Left lung (tissue), 10 donors: ENCODE results near the gene CLIP4. TPM values are rescaled to one million over a fixed set of nuclear protein-coding genes. Genes with fewer than 3 reads are reported as not detected.

ENCODE experiments used
- ATAC-seq: fragments of 200-7000 bp; cut with Tn5 transposase; one replicate; pipeline ENCODE4 v1.9.1; 2020; ENCODE audit warnings: moderate library complexity
- DNase-seq, 4 donors: peaks; one replicate each; pipeline ENCODE4 v3.0.0-alpha.2; 2013 to 2020
- H3K27ac ChIP-seq, 2 donors: fragments of 200-600 bp; sonication (generic) in 1 of 2; one replicate each; pipeline versions ENCODE4 v1.5.0 to v1.8.0; 2020 to 2021
- H3K27me3 ChIP-seq, 2 donors: fragments of 200-600 bp; sonication (generic) in 1 of 2; one replicate each; pipeline versions ENCODE4 v1.5.0 to v1.8.0; 2020 to 2021
- H3K36me3 ChIP-seq, 2 donors: fragments of 200-600 bp; sonication (generic) in 1 of 2; one replicate each; pipeline versions ENCODE4 v1.5.0 to v1.8.0; 2020 to 2021
- H3K4me1 ChIP-seq, 2 donors: fragments of 200-600 bp; one replicate each; pipeline ENCODE4 v1.8.0; 2021
- H3K4me3 ChIP-seq, 2 donors: fragments of 200-600 bp; sonication (generic) in 1 of 2; one replicate each; pipeline versions ENCODE4 v1.5.0 to v1.8.0; 2020 to 2021; ENCODE audit warnings: mild to moderate bottlenecking in 1 of 2
- H3K9me3 ChIP-seq, 2 donors: fragments of 200-600 bp; sonication (generic) in 1 of 2; one replicate each; pipeline versions ENCODE4 v1.5.0 to v1.8.0; 2020 to 2021
- intact Hi-C, 2 donors: fragments of 100-400 bp; cut with DNase I; formaldehyde crosslinking; loops; one replicate each; pipeline versions ENCODE4 v1.11.2 to v1.14.2; 2022
- polyA plus RNA-seq, 6 donors: library from polyadenylated mRNA; unstranded; fragments of 120-200 nt; gene quantifications; one replicate each; pipeline ENCODE4 v1.2.1, GENCODE V29; 2013; ENCODE audit not compliant: insufficient read length in 6 of 6
- total RNA-seq, 2 donors: library from RNA; stranded (reverse); fragmentation: NEBNext Ultra II Directional; extraction: Animal tissue kit (Norgen Biotek cat#: 25700); gene quantifications; one replicate each; pipeline ENCODE4 v1.2.1, GENCODE V29; 2021
- TF ChIP-seq, protein P1 (sequence below), 2 donors: fragments of 200-600 bp; sonication (generic) in 1 of 2; IDR thresholded peaks; one replicate each; pipeline versions ENCODE4 v1.5.0 to v1.8.0; 2021; ENCODE audit warnings: antibody characterized with exemption in 2 of 2
- donor health status: DM: no; HTN: yes; CAD: no.
- donor health status: DM: no; HTN: no; CAD: no.

CLIP4 gene
- total and polyA plus RNA-seq, 8 donors = 9.5 to 49.2 (median 12.5) TPM

DNA sequence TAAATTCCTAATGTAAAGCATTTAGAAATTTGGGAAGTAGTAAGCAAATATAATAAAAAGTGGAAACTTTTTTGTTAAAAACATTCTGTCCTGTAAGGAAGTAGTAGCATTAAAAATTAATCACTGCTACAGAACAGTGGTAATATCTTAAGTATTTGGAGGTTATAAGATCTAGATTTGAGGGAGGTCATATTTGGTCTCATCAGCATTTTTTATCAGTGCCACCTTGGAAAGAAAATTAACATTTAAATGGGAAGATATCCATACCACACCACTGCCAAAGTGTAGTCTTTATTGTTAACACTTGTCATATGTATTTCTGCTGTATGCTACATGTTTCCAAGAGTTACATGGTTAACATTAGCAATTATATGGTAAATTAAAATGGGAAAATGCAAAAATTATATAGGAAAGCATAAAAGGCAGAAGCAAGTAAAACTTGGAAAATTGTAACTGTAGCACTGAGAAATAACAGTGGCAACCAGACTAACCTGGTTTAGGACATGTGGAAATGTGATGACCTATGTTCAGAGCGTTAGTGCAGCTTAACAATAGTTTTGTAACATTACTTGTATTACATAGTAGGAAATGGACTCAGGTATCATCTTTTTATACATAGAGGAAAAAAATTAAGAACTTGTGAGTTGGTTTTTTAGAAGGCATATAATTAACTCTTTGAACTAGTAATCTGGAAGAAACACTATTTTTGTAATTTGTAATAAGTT is 47.2 kb downstream of the CLIP4 start:
- Histone ChIP-seq H3K27ac (no peak overlapping the region), H3K27me3 (no peaks in the 10 kb centered on the region), H3K36me3 (peaks cover 0 to 39% of the 10 kb centered on the region in 2 donors), H3K4me1 (no peaks in the 10 kb centered on the region), H3K4me3 (no peak overlapping the region), H3K9me3 (no peaks in the 10 kb centered on the region)
- ATAC-seq = no peak
- no peak for DNase-seq
- TF ChIP-seq, protein P1, sequence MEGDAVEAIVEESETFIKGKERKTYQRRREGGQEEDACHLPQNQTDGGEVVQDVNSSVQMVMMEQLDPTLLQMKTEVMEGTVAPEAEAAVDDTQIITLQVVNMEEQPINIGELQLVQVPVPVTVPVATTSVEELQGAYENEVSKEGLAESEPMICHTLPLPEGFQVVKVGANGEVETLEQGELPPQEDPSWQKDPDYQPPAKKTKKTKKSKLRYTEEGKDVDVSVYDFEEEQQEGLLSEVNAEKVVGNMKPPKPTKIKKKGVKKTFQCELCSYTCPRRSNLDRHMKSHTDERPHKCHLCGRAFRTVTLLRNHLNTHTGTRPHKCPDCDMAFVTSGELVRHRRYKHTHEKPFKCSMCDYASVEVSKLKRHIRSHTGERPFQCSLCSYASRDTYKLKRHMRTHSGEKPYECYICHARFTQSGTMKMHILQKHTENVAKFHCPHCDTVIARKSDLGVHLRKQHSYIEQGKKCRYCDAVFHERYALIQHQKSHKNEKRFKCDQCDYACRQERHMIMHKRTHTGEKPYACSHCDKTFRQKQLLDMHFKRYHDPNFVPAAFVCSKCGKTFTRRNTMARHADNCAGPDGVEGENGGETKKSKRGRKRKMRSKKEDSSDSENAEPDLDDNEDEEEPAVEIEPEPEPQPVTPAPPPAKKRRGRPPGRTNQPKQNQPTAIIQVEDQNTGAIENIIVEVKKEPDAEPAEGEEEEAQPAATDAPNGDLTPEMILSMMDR (IDR thresholded peaks at IDR 0.05) = no peak
- intact Hi-C loops = no loop called here

DNA sequence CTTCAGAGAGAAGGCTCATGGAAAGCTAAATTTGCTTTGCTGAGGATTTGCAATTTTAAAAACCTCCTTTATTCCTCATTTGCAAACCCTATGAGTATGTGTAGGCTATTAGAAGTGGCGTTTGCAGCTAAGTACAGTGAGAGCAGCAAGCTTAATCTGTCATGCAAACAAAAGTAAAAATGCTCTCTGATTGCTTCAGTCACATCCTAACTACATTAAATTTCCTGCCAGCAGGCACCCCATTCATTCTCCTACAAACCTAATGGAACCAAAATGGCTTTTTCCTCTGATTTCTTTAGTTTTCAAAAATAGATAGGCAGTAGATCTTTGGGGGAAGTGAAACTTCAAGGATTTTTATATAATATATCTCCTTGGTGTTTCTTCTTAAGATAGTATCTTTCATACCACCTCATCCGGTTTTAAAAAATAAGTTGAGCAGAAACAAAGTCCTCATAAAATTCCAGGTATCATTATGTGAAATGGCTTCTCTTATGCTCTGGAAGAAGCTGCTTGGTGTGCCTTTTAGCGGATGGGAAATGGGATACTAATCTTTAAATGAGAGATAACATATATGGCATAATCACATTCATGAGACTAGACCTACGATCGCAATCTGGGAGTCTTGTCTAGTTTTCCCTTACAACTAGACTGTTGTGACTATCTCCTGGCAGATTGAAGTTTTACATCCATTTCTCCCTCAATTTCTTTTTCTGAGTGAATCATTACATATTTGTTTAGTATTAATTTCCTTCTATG is 49.1 kb downstream of the CLIP4 start:
- intact Hi-C loops = no loop called here
- Histone ChIP-seq H3K27ac (no peak overlapping the region), H3K4me1 (no peaks in the 10 kb centered on the region), H3K36me3 (peaks cover 0 to 39% of the 10 kb centered on the region in 2 donors), H3K27me3 (no peaks in the 10 kb centered on the region), H3K4me3 (no peak overlapping the region), H3K9me3 (no peaks in the 10 kb centered on the region)
- TF ChIP-seq, protein P1 (IDR thresholded peaks at IDR 0.05) = no peak
- ATAC-seq (no peak), DNase-seq (no peak)

DNA sequence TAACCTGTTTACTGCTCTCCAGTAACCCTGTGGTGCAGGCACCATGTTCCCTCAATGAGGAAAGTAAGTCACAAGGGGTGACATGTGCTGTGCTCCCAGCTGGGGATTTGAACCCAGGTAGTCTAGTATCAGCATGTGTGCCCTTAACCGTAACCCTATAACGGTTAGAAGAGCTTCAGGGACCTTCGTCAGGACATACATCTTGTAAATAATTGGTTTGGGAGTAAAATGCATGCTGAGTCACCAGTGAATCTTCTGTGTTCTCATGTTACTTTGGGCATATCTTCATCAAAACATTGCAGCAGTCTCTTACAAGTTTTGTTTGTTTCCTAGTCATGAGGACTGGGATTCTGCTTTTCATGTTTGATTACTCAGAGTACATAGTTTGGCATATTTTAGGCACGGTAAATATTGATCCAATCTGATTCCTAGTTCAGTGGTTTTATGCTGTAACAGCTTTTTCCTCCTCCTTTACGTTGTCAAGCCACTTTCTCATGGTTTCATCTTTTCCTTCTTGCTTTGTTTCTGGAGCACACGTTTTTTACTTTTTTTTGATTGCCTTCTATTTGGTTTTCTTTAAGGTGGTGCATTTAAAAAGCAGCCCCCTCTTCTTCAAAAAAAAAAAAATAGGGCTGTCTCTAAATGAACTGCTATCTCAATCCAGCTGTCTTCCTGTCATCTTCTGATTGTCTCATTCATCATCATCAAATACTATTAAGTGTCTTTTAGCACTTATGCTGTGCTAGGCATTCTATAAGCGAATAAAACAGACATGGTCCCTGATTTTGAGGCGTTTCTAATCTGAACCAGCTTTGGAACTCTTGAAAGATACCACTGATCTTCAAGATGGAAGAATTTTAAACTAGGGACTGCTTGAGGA is 50.4 kb downstream of the CLIP4 start:
- Histone ChIP-seq H3K4me3 (no peak overlapping the region), H3K36me3 (peaks cover 0 to 33% of the 10 kb centered on the region in 2 donors), H3K9me3 (no peaks in the 10 kb centered on the region), H3K27me3 (no peaks in the 10 kb centered on the region), H3K27ac (no peak overlapping the region), H3K4me1 (no peaks in the 10 kb centered on the region)
- TF ChIP-seq, protein P1 (IDR thresholded peaks at IDR 0.05) = no peak
- ATAC-seq (no peak), DNase-seq (no peak)
- intact Hi-C loops = no loop called here

DNA sequence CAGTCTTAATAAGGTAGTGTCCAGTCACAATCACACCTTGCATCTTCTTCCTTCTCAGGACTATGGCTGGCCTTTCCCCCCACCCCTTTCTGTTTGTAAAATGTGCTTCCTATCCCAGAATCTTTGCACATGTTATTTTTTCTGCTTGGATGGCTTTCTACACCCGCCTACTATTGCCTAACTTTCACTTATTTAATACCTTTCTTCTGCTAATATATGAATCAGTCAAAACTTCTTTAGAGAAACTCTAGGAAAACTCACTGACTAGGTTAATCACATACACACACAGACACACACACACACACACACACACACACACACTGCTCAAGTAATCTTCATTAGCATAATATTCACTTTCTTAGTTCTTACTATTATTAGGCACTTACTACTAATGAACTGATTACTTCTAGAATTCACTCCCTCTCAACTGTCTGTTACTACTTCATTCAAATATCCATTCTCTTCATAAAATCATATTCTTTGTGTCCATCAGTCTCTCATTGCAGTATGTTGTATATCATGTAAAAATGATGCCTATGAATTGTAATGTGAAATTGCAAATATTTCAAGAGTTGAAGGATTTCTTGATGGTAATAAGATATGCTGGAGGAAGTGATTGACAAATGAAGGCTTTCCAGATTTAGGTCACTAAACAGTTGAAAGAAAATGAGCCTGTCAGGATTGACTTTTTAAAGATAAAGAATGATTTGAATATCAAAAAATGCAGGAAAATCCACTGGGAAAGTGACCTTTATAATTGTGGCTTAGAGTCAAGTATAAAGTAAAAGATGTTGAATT is 51.2 kb downstream of the CLIP4 start:
- DNase-seq (no peak), ATAC-seq (no peak)
- Histone ChIP-seq H3K9me3 (no peaks in the 10 kb centered on the region), H3K4me3 (no peak overlapping the region), H3K4me1 (no peaks in the 10 kb centered on the region), H3K27ac (no peak overlapping the region), H3K36me3 (peaks cover 0 to 25% of the 10 kb centered on the region in 2 donors), H3K27me3 (no peaks in the 10 kb centered on the region)
- intact Hi-C loops = no loop called here
- TF ChIP-seq, protein P1 (IDR thresholded peaks at IDR 0.05) = no peak
